ENCODE data around the gene UNC5CL.
A peak's percentile ranks its signal among the peaks of the same experiment; 100 is the strongest.

Gene UNC5CL

GRCh38 chr6:41061196-41061726 lies 22.2 kb upstream of the UNC5CL start:
- peaks cover 8 to 23% of the 10 kb centered on the region in 2 donors for H3K36me3 ChIP-seq (ENCODE audit: control insufficient read depth in 1 of 2, insufficient read depth in 2 of 2, low read length in 2 of 2)
- H3K4me3 ChIP-seq (ENCODE audit: low read depth in 1 of 2, low read length in 2 of 2), result no peak overlapping the region
- H3K9me3 ChIP-seq (ENCODE audit: control insufficient read depth in 1 of 2, low read length in 2 of 2), result no peaks in the 10 kb centered on the region
- peaks cover 0 to 24% of the 10 kb centered on the region in 2 donors for H3K4me1 ChIP-seq (ENCODE audit: control insufficient read depth in 1 of 2, insufficient read depth in 2 of 2, low read length in 2 of 2)
- H3K27ac ChIP-seq (ENCODE audit: low read length), result no peak overlapping the region
- no peaks in the 10 kb centered on the region for H3K27me3 ChIP-seq (ENCODE audit: low read depth, low read length)

DNA sequence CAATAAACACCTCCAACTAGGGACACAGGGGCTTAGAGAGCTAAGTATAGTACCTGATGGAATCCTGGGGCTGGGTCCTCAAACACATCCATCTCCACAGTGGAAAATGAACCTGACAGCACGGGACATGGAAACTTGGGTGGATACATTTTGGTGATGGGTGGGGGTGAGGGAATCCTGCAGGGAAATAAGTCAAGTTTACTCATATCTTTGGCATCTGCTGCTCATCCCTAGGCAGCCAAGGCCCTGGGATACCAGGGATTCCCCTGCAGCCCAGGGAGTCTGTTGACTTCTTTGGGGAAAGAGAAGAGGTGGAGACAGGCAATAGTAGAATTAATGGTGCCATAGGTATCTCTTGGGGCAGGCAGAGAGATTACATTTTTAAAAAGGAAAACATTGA lies 20.5 kb upstream of the UNC5CL start:
- peak overlapping the region; percentile 52 for H3K27ac ChIP-seq (ENCODE audit: low read length)
- no peaks in the 10 kb centered on the region for H3K27me3 ChIP-seq (ENCODE audit: low read depth, low read length)
- H3K4me3 ChIP-seq (ENCODE audit: low read depth in 1 of 2, low read length in 2 of 2), result no peak overlapping the region
- peaks cover 0 to 40% of the 10 kb centered on the region in 2 donors for H3K4me1 ChIP-seq (ENCODE audit: control insufficient read depth in 1 of 2, insufficient read depth in 2 of 2, low read length in 2 of 2)
- no peaks in the 10 kb centered on the region for H3K9me3 ChIP-seq (ENCODE audit: control insufficient read depth in 1 of 2, low read length in 2 of 2)
- H3K36me3 ChIP-seq (ENCODE audit: control insufficient read depth in 1 of 2, insufficient read depth in 2 of 2, low read length in 2 of 2), result peaks cover 5 to 15% of the 10 kb centered on the region in 2 donors

DNA sequence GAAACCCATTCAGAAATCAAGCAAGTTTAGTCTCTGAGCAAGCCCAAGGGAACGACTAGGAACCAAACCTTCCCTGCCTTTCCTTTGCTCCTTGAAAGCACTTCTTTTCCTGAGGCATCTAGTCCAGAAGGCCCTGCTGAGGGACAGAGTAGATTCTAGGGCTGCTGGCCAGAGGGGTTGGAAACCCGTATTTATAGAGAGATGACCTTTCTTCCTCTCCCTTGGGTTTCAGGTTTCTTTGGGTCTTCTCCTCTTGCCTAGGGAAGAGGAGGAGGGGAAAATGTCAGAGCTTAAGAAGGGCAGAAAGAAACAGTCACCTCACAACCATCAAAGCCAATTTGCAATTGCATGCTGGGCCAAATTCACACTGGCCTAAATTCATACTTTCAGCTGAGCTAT lies 19.8 kb upstream of the UNC5CL start:
- H3K4me3 ChIP-seq (ENCODE audit: low read depth in 1 of 2, low read length in 2 of 2), result no peak overlapping the region
- peaks cover 0 to 43% of the 10 kb centered on the region in 2 donors for H3K4me1 ChIP-seq (ENCODE audit: control insufficient read depth in 1 of 2, insufficient read depth in 2 of 2, low read length in 2 of 2)
- peak overlapping the region; percentile 52 for H3K27ac ChIP-seq (ENCODE audit: low read length)
- H3K9me3 ChIP-seq (ENCODE audit: control insufficient read depth in 1 of 2, low read length in 2 of 2), result no peaks in the 10 kb centered on the region
- no peaks in the 10 kb centered on the region for H3K27me3 ChIP-seq (ENCODE audit: low read depth, low read length)
- H3K36me3 ChIP-seq (ENCODE audit: control insufficient read depth in 1 of 2, insufficient read depth in 2 of 2, low read length in 2 of 2), result peaks cover 4 to 7% of the 10 kb centered on the region in 2 donors

DNA sequence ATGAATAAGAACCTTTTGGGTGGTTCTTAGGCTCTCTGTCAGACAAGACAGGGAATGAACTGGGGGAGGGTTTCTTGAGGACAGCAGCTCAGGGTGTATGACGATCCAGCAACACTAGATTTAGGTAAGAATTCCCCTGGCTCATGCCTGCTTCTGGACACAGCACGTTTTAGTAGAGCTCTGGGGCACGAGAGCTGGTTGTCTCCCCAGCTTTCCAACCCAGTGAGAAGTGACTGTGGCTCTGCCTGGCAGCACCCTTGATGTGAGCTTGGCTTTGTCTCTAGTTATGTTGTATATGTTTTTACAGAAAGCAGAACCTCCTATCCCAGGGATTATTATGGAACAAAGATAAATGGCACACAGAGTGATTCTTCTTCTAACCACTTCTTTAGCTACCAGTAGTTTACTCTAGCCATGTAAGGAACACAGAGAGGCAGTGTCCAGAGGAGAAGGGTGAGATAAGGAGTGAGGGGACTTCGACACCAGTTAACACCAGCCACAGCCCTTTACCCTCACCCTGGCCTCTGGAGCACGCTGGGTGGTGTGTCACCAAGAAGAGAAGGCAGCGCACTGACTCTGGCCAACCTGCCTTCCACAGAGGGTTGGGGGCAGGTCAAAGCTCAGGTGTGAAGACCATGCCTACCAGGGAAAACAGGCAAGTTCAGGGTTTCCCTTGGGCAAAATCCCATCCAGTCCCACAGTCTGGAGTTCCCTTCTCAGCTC lies 17.9 kb upstream of the UNC5CL start:
- Histone ChIP-seq H3K4me1 (ENCODE audit: control insufficient read depth in 1 of 2, insufficient read depth in 2 of 2, low read length in 2 of 2) (peaks cover 0 to 62% of the 10 kb centered on the region in 2 donors), H3K27ac (ENCODE audit: low read length) (peak overlapping the region; percentile 34), H3K4me3 (ENCODE audit: low read depth in 1 of 2, low read length in 2 of 2) (no peak overlapping the region)

DNA sequence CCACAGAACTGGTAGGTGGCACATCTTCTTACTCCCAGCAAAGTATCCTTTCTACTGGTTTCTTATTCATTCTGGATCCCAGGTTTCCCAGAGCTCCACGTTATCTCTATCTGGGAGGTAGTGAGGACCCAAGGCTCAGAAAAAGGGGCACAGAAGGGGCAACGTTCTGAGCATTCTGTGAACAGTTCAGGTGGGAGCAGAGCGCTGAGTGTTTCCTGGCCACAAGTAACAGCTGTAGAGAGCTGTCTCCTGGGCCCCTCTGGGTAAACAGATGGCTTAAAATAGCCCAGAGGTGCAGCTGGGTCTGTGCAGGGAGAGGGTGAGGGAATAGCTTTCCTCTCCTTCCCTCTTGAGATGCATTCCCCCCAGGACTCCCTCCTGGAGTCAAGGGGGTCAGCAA lies 16.1 kb upstream of the UNC5CL start:
- Histone ChIP-seq H3K4me3 (ENCODE audit: low read depth in 1 of 2, low read length in 2 of 2) (no peak overlapping the region), H3K27me3 (ENCODE audit: low read depth, low read length) (no peaks in the 10 kb centered on the region), H3K9me3 (ENCODE audit: control insufficient read depth in 1 of 2, low read length in 2 of 2) (no peaks in the 10 kb centered on the region), H3K27ac (ENCODE audit: low read length) (no peak overlapping the region), H3K36me3 (ENCODE audit: control insufficient read depth in 1 of 2, insufficient read depth in 2 of 2, low read length in 2 of 2) (no peaks in the 10 kb centered on the region), H3K4me1 (ENCODE audit: control insufficient read depth in 1 of 2, insufficient read depth in 2 of 2, low read length in 2 of 2) (peaks cover 0 to 57% of the 10 kb centered on the region in 2 donors)

More for the DNA sequence above, 17.9 kb upstream of the UNC5CL start:
- peaks cover 0 to 7% of the 10 kb centered on the region in 2 donors for H3K36me3 ChIP-seq (ENCODE audit: control insufficient read depth in 1 of 2, insufficient read depth in 2 of 2, low read length in 2 of 2)
- no peaks in the 10 kb centered on the region for H3K27me3 ChIP-seq (ENCODE audit: low read depth, low read length)
- no peaks in the 10 kb centered on the region for H3K9me3 ChIP-seq (ENCODE audit: control insufficient read depth in 1 of 2, low read length in 2 of 2)

DNA sequence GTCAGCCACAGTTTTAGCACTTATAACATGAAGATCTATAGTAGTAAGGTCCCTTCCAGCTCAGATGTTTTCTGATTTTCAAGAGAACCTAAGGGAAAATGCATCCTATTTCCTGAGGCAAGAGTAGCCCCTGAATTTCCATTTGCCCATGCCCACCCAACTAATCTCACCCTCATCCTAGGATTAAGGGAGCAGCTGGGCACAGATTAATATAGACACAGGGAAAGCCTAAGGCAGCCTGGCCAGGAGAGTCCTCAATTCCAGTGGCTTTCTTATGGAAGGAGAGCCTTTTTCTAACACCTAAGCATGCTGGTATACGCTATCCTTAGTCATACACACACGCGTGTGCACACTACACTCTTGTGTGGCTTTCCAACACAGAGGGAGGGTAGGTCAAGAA lies 15.5 kb upstream of the UNC5CL start:
- Histone ChIP-seq H3K9me3 (ENCODE audit: control insufficient read depth in 1 of 2, low read length in 2 of 2) (no peaks in the 10 kb centered on the region), H3K4me3 (ENCODE audit: low read depth in 1 of 2, low read length in 2 of 2) (no peak overlapping the region), H3K27me3 (ENCODE audit: low read depth, low read length) (no peaks in the 10 kb centered on the region), H3K4me1 (ENCODE audit: control insufficient read depth in 1 of 2, insufficient read depth in 2 of 2, low read length in 2 of 2) (peaks cover 0 to 55% of the 10 kb centered on the region in 2 donors), H3K36me3 (ENCODE audit: control insufficient read depth in 1 of 2, insufficient read depth in 2 of 2, low read length in 2 of 2) (no peaks in the 10 kb centered on the region), H3K27ac (ENCODE audit: low read length) (no peak overlapping the region)

DNA sequence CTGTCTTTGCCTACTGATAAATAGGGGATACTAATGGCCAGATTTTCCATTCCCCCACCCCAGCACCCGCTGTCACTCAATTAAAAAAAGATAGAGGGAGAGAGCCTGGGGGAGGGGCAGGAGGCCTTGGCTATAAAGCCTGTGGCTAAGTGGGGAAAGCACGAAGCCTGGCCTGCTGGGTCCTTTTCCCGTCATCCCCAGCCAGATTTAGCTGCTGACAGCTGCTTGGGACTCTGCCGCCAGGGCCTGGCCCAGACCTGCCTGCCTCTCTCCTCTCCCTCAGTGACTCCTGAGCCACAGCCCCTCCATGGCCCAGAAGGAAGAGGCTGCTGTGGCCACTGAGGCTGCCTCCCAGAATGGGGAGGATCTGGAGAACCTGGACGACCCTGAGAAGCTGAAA lies 14.0 kb upstream of the UNC5CL start, which contains the start of gene APOBEC2:
APOBEC2 (plus strand) TSS at position 162 of the 400 bp plus-strand sequence; CDS start at position 308, 146 bp downstream.
- Histone ChIP-seq H3K9me3 (ENCODE audit: control insufficient read depth in 1 of 2, low read length in 2 of 2) (no peaks in the 10 kb centered on the region), H3K27me3 (ENCODE audit: low read depth, low read length) (no peaks in the 10 kb centered on the region), H3K36me3 (ENCODE audit: control insufficient read depth in 1 of 2, insufficient read depth in 2 of 2, low read length in 2 of 2) (no peaks in the 10 kb centered on the region), H3K4me3 (ENCODE audit: low read depth in 1 of 2, low read length in 2 of 2) (no peak within 1 kb of the TSS), H3K27ac (ENCODE audit: low read length) (no peak within 1 kb of the TSS), H3K4me1 (ENCODE audit: control insufficient read depth in 1 of 2, insufficient read depth in 2 of 2, low read length in 2 of 2) (peaks cover 0 to 50% of the 10 kb centered on the region in 2 donors)

- H3K4me1 ChIP-seq (ENCODE audit: control insufficient read depth in 1 of 2, insufficient read depth in 2 of 2, low read length in 2 of 2), result peaks cover 0 to 50% of the 10 kb centered on the region in 2 donors
- no peaks in the 10 kb centered on the region for H3K9me3 ChIP-seq (ENCODE audit: control insufficient read depth in 1 of 2, low read length in 2 of 2)
- no peak overlapping the region for H3K4me3 ChIP-seq (ENCODE audit: low read depth in 1 of 2, low read length in 2 of 2)
- no peaks in the 10 kb centered on the region for H3K36me3 ChIP-seq (ENCODE audit: control insufficient read depth in 1 of 2, insufficient read depth in 2 of 2, low read length in 2 of 2)
- H3K27ac ChIP-seq (ENCODE audit: low read length), result no peak overlapping the region
- H3K27me3 ChIP-seq (ENCODE audit: low read depth, low read length), result no peaks in the 10 kb centered on the region
Measured at GRCh38 chr6:41051873-41052272, 12.9 kb upstream of the UNC5CL start.

DNA sequence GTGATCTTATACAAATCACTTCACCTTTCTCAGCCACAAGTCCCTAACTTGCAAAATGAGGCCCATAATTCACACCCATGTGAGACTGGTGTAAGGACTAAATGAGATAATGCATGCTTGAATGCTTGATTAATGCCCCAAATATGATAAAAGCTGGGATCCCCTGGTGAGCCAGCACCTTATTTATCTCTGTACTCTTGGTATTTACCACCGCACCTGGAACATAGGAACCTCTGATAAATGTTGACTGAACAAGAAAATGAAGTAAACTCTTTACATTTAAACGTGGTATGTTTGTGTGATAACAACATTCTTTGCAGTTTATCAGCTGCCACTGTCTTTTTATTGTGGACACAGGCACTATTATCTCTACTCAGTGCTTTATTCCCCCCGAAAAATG lies 11.5 kb upstream of the UNC5CL start:
- no peaks in the 10 kb centered on the region for H3K36me3 ChIP-seq (ENCODE audit: control insufficient read depth in 1 of 2, insufficient read depth in 2 of 2, low read length in 2 of 2)
- no peak overlapping the region for H3K4me3 ChIP-seq (ENCODE audit: low read depth in 1 of 2, low read length in 2 of 2)
- no peak overlapping the region for H3K27ac ChIP-seq (ENCODE audit: low read length)
- H3K9me3 ChIP-seq (ENCODE audit: control insufficient read depth in 1 of 2, low read length in 2 of 2), result no peaks in the 10 kb centered on the region
- no peaks in the 10 kb centered on the region for H3K27me3 ChIP-seq (ENCODE audit: low read depth, low read length)
- H3K4me1 ChIP-seq (ENCODE audit: control insufficient read depth in 1 of 2, insufficient read depth in 2 of 2, low read length in 2 of 2), result peaks cover 0 to 42% of the 10 kb centered on the region in 2 donors

- Histone ChIP-seq H3K27ac (ENCODE audit: low read length) (no peak overlapping the region), H3K4me3 (ENCODE audit: low read depth in 1 of 2, low read length in 2 of 2) (no peak overlapping the region), H3K27me3 (ENCODE audit: low read depth, low read length) (no peaks in the 10 kb centered on the region), H3K4me1 (ENCODE audit: control insufficient read depth in 1 of 2, insufficient read depth in 2 of 2, low read length in 2 of 2) (peaks cover 0 to 36% of the 10 kb centered on the region in 2 donors), H3K36me3 (ENCODE audit: control insufficient read depth in 1 of 2, insufficient read depth in 2 of 2, low read length in 2 of 2) (no peaks in the 10 kb centered on the region), H3K9me3 (ENCODE audit: control insufficient read depth in 1 of 2, low read length in 2 of 2) (no peaks in the 10 kb centered on the region)
Measured at GRCh38 chr6:41049955-41050354, 10.9 kb upstream of the UNC5CL start.

DNA sequence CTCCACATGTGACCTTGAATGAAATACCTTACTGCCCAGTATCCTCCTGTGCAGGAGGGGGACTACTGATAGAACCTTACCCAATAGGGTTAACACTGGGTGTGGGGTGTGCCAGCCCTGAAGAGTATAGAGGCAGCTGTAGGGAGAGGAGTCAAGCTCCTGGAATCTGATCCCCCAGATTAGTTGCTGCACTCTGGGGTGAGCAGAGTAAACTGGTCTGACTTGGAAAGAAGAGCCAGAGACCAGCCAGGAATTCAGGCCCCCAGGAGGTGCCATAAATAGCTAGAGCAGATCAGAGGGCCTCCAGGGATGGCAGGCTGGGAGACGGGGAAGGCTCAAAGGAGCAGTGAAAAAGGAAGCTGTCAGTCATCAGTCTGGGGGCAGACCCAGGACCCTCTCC lies 10.5 kb upstream of the UNC5CL start:
- H3K27ac ChIP-seq (ENCODE audit: low read length), result no peak overlapping the region
- peaks cover 0 to 32% of the 10 kb centered on the region in 2 donors for H3K4me1 ChIP-seq (ENCODE audit: control insufficient read depth in 1 of 2, insufficient read depth in 2 of 2, low read length in 2 of 2)

More for the DNA sequence above, 10.5 kb upstream of the UNC5CL start:
- Histone ChIP-seq H3K36me3 (ENCODE audit: control insufficient read depth in 1 of 2, insufficient read depth in 2 of 2, low read length in 2 of 2) (no peaks in the 10 kb centered on the region), H3K27me3 (ENCODE audit: low read depth, low read length) (no peaks in the 10 kb centered on the region), H3K4me3 (ENCODE audit: low read depth in 1 of 2, low read length in 2 of 2) (no peak overlapping the region), H3K9me3 (ENCODE audit: control insufficient read depth in 1 of 2, low read length in 2 of 2) (no peaks in the 10 kb centered on the region)
